ENCODE measurements around the gene MYZAP.

The MYZAP gene

GRCh38 chr15:57631386-57632110 is 39.8 kb downstream of the MYZAP start:
- no peak for DNase-seq

- no peak for DNase-seq
These were observed 42.6 kb downstream of the MYZAP start for GRCh38 chr15:57634290-57634689.

- no peak for DNase-seq
These were observed 43.7 kb downstream of the MYZAP start for GRCh38 chr15:57635300-57635909.

- no peak for DNase-seq
These were observed 46.1 kb downstream of the MYZAP start for GRCh38 chr15:57637846-57638245.

- DNase-seq = no peak
These were observed 47.6 kb downstream of the MYZAP start for GRCh38 chr15:57639306-57639705.

GRCh38 chr15:57640930-57641682 is 49.4 kb downstream of the MYZAP start:
- DNase-seq = no peak

- no peak for DNase-seq
These were observed 52.1 kb downstream of the MYZAP start for GRCh38 chr15:57643826-57644225.

GRCh38 chr15:57646087-57646486 is 54.4 kb downstream of the MYZAP start:
- no peak for DNase-seq

GRCh38 chr15:57647071-57647790 is 55.5 kb downstream of the MYZAP start:
- no peak for DNase-seq

GRCh38 chr15:57647791-57648130 is 56.1 kb downstream of the MYZAP start:
- no peak for DNase-seq

GRCh38 chr15:57649138-57649537 is 57.4 kb downstream of the MYZAP start:
- no peak for DNase-seq

- no peak for DNase-seq
These were observed 59.7 kb downstream of the MYZAP start for GRCh38 chr15:57651445-57651844.

- DNase-seq = no peak
These were observed 60.8 kb downstream of the MYZAP start for GRCh38 chr15:57652481-57652880.

GRCh38 chr15:57654153-57654852 is 62.6 kb downstream of the MYZAP start:
- no peak for DNase-seq

GRCh38 chr15:57655053-57655452 is 63.3 kb downstream of the MYZAP start:
- no peak for DNase-seq

GRCh38 chr15:57655809-57656208 is 64.1 kb downstream of the MYZAP start:
- DNase-seq = no peak

GRCh38 chr15:57656434-57656833 is 64.7 kb downstream of the MYZAP start:
- no peak for DNase-seq

- DNase-seq = no peak
These were observed 65.9 kb downstream of the MYZAP start for GRCh38 chr15:57657619-57658018.

GRCh38 chr15:57662091-57662744 is 70.5 kb downstream of the MYZAP start:
- DNase-seq = no peak

- no peak for DNase-seq
These were observed 71.1 kb downstream of the MYZAP start for GRCh38 chr15:57662802-57663201.

- no peak for DNase-seq
These were observed 71.6 kb downstream of the MYZAP start for GRCh38 chr15:57663262-57663661.

GRCh38 chr15:57665194-57665593 is 73.5 kb downstream of the MYZAP start:
- no peak for DNase-seq

Measured in NCI-H1417 treated with DMSO at 0.1 percent for 48 hours (cell line).